DND-41 (cell line): Measurements from ENCODE around the gene KRT72.

Experiments
- ATAC-seq: fragments of 200-7000 bp; cut with Tn5 transposase; 3 replicates; pipeline ENCODE4 v1.9.1; 2021; ENCODE audit warnings: low read depth; ENCODE audit not compliant: insufficient read depth
- DNase-seq: peaks from one replicate; pipeline ENCODE4 v3.0.0-alpha.2; 2020
- H2AFZ ChIP-seq: 2 replicates; pipeline ENCODE4 v1.6.0; 2012; ENCODE audit warnings: low read depth, low read length
- H3K27ac ChIP-seq: 2 replicates; pipeline ENCODE4 v1.5.1; 2012; ENCODE audit warnings: low read length, inconsistent platforms
- H3K27me3 ChIP-seq: fragments of 200-600 bp; sonication (generic); 2 replicates; pipeline ENCODE4 v1.6.0; 2012; ENCODE audit warnings: low read length, mild to moderate bottlenecking, inconsistent platforms; ENCODE audit not compliant: insufficient read depth, poor library complexity
- H3K36me3 ChIP-seq: 2 replicates; pipeline ENCODE4 v1.5.1; 2012; ENCODE audit warnings: low read length, inconsistent platforms; ENCODE audit not compliant: insufficient read depth
- H3K4me1 ChIP-seq: 2 replicates; pipeline ENCODE4 v1.5.1; 2012; ENCODE audit warnings: mild to moderate bottlenecking, low read length; ENCODE audit not compliant: insufficient read depth
- H3K4me2 ChIP-seq: 2 replicates; pipeline ENCODE4 v1.6.0; 2012; ENCODE audit warnings: mild to moderate bottlenecking, moderate library complexity, low read length, inconsistent platforms; ENCODE audit not compliant: insufficient read depth
- H3K4me3 ChIP-seq, 2 experiments: fragments of 200-600 bp in 1 of 2; shearing (Covaris generic) in 1 of 2; 2 replicates each; pipeline ENCODE4 v1.5.1; 2012 to 2016; ENCODE audit warnings: inconsistent platforms in 2 of 2, low read length in 2 of 2, mild to moderate bottlenecking in 2 of 2, low read depth in 1 of 2, moderate library complexity in 1 of 2
- H3K79me2 ChIP-seq: 2 replicates; pipeline ENCODE4 v1.6.0; 2012; ENCODE audit warnings: low read length, inconsistent platforms; ENCODE audit not compliant: insufficient read depth
- H3K9ac ChIP-seq: 2 replicates; pipeline ENCODE4 v1.6.0; 2012; ENCODE audit warnings: low read depth, mild to moderate bottlenecking, inconsistent platforms, low read length, moderate library complexity
- H3K9me3 ChIP-seq: 2 replicates; pipeline ENCODE4 v1.5.1; 2012; ENCODE audit warnings: low read length, moderate library complexity, mild to moderate bottlenecking, inconsistent platforms; ENCODE audit not compliant: insufficient read depth, severe bottlenecking
- H4K20me1 ChIP-seq: 2 replicates; pipeline ENCODE4 v1.6.0; 2012; ENCODE audit warnings: low read length; ENCODE audit not compliant: insufficient read depth
- CTCF ChIP-seq: IDR thresholded peaks from 2 replicates; pipeline ENCODE4 v1.5.1; 2012; ENCODE audit warnings: borderline replicate concordance, low read length, moderate library complexity, mild to moderate bottlenecking; ENCODE audit not compliant: poor library complexity, severe bottlenecking; ENCODE audit errors: extremely low read depth
- EZH2 ChIP-seq: IDR thresholded peaks from 3 replicates; pipeline ENCODE4 v1.6.1; 2012; ENCODE audit warnings: borderline replicate concordance, low read depth, mild to moderate bottlenecking, moderate library complexity, low read length, inconsistent platforms; ENCODE audit not compliant: severe bottlenecking

KRT72 gene

GRCh38 chr12:52645120-52645761 lies 44.0 kb upstream of the KRT72 start:
- no peak for TF ChIP-seq CTCF
- TF ChIP-seq EZH2: no peak
- Histone ChIP-seq H3K4me1 (no peaks in the 10 kb centered on the region), H3K9ac (no peak overlapping the region), H3K4me2 (no peak overlapping the region), H3K36me3 (no peaks in the 10 kb centered on the region), H3K9me3 (no peaks in the 10 kb centered on the region), H3K79me2 (no peaks in the 10 kb centered on the region), H3K4me3 (no peak overlapping the region), H3K27me3 (peaks cover 38% of the 10 kb centered on the region), H4K20me1 (peaks cover 3% of the 10 kb centered on the region), H3K27ac (no peak overlapping the region), H2AFZ (no peak overlapping the region)
- ATAC-seq (no peak), DNase-seq (no peak)

GRCh38 chr12:52644078-52644415 lies 42.8 kb upstream of the KRT72 start:
- Histone ChIP-seq H3K79me2 (no peaks in the 10 kb centered on the region), H3K27ac (no peak overlapping the region), H3K36me3 (no peaks in the 10 kb centered on the region), H3K4me1 (no peaks in the 10 kb centered on the region), H3K4me3 (no peak overlapping the region), H3K4me2 (no peak overlapping the region), H3K27me3 (peaks cover 38% of the 10 kb centered on the region), H3K9me3 (no peaks in the 10 kb centered on the region), H3K9ac (no peak overlapping the region), H4K20me1 (peaks cover 3% of the 10 kb centered on the region), H2AFZ (no peak overlapping the region)
- ATAC-seq (no peak), DNase-seq (no peak)
- TF ChIP-seq EZH2 (no peak), CTCF (no peak)

- H3K36me3 ChIP-seq: no peaks in the 10 kb centered on the region
- H3K27me3 ChIP-seq: peaks cover 38% of the 10 kb centered on the region
- no peak overlapping the region for H3K9ac ChIP-seq
- no peaks in the 10 kb centered on the region for H3K79me2 ChIP-seq
- no peak overlapping the region for H2AFZ ChIP-seq
- ATAC-seq: no peak
- TF ChIP-seq EZH2: no peak
- no peak for TF ChIP-seq CTCF
- H3K4me1 ChIP-seq: no peaks in the 10 kb centered on the region
- H3K27ac ChIP-seq: no peak overlapping the region
- no peak overlapping the region for H3K4me2 ChIP-seq
- no peaks in the 10 kb centered on the region for H3K9me3 ChIP-seq
- no peak overlapping the region for H3K4me3 ChIP-seq
- H4K20me1 ChIP-seq: peaks cover 3% of the 10 kb centered on the region
- no peak for DNase-seq
Observed at GRCh38 chr12:52643233-52644077, 42.2 kb upstream of the KRT72 start.
